RWPE2 (cell line): ENCODE measurements around the gene ST6GALNAC5.

Source experiments
- ATAC-seq: fragments of 200-7000 bp; cut with Tn5 transposase; 3 replicates; pipeline ENCODE4 v1.9.1; 2021; ENCODE audit warnings: low read depth
- DNase-seq: peaks from one replicate; pipeline ENCODE4 v3.0.0-alpha.2; 2020; ENCODE audit warnings: low spot score
- H3K27ac ChIP-seq: fragments of 450-650 bp; 2 replicates; pipeline ENCODE4 v1.5.1; 2017; ENCODE audit warnings: mild to moderate bottlenecking; ENCODE audit not compliant: poor library complexity, severe bottlenecking
- H3K27me3 ChIP-seq: fragments of 250-450 bp; sonication (Bioruptor Pico); 2 replicates; pipeline ENCODE4 v1.5.1; 2021; ENCODE audit warnings: mild to moderate bottlenecking, moderate library complexity; ENCODE audit not compliant: insufficient read depth, poor library complexity, severe bottlenecking
- H3K36me3 ChIP-seq: fragments of 250-450 bp; sonication (Bioruptor Pico); 2 replicates; pipeline ENCODE4 v1.5.1; 2020; ENCODE audit warnings: low read depth, mild to moderate bottlenecking, moderate library complexity
- H3K4me1 ChIP-seq: fragments of 250-450 bp; sonication (Bioruptor Pico); 2 replicates; pipeline ENCODE4 v1.5.1; 2021; ENCODE audit warnings: mild to moderate bottlenecking, moderate library complexity; ENCODE audit not compliant: insufficient read depth, poor library complexity, severe bottlenecking
- H3K4me3 ChIP-seq: fragments of 250-450 bp; sonication (Bioruptor Pico); 2 replicates; pipeline ENCODE4 v1.5.1; 2021; ENCODE audit warnings: mild to moderate bottlenecking, moderate library complexity; ENCODE audit not compliant: severe bottlenecking
- H3K9me3 ChIP-seq: fragments of 250-450 bp; sonication (Bioruptor Pico); 2 replicates; pipeline ENCODE4 v1.5.1; 2021; ENCODE audit warnings: mild to moderate bottlenecking, moderate library complexity; ENCODE audit not compliant: severe bottlenecking
- TF ChIP-seq, protein P1 (sequence below): fragments of 450-650 bp; IDR thresholded peaks from one replicate; pipeline ENCODE4 v1.5.1; 2017; ENCODE audit warnings: mild to moderate bottlenecking, moderate library complexity; ENCODE audit not compliant: poor library complexity, severe bottlenecking

ST6GALNAC5 gene

DNA sequence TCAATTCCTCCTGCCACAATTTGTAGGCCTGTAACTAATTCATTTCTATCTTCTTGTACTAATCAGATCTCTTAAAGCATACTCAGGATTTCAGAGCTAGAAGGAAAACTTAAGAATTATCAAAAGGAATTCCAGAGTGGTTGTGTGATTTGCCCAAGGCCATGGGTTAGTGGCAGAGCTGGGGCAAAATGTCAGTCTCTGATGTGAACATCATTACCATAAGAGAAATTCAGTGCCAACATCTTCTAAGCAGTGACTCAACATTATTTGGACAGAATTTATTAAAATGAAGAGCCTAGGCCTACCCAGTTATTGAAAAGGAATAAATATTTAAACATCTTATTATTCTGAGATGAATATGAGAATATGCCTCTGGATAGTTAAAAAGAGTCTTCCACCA is 14.5 kb downstream of the ST6GALNAC5 start:
- H3K36me3 ChIP-seq, result no peaks in the 10 kb centered on the region
- H3K27ac ChIP-seq, result no peak overlapping the region
- TF ChIP-seq, protein P1, sequence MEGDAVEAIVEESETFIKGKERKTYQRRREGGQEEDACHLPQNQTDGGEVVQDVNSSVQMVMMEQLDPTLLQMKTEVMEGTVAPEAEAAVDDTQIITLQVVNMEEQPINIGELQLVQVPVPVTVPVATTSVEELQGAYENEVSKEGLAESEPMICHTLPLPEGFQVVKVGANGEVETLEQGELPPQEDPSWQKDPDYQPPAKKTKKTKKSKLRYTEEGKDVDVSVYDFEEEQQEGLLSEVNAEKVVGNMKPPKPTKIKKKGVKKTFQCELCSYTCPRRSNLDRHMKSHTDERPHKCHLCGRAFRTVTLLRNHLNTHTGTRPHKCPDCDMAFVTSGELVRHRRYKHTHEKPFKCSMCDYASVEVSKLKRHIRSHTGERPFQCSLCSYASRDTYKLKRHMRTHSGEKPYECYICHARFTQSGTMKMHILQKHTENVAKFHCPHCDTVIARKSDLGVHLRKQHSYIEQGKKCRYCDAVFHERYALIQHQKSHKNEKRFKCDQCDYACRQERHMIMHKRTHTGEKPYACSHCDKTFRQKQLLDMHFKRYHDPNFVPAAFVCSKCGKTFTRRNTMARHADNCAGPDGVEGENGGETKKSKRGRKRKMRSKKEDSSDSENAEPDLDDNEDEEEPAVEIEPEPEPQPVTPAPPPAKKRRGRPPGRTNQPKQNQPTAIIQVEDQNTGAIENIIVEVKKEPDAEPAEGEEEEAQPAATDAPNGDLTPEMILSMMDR, result no peak
- H3K4me1 ChIP-seq, result no peaks in the 10 kb centered on the region
- ATAC-seq (no peak), DNase-seq (no peak)
- no peaks in the 10 kb centered on the region for H3K27me3 ChIP-seq
- no peaks in the 10 kb centered on the region for H3K9me3 ChIP-seq
- no peak overlapping the region for H3K4me3 ChIP-seq

DNA sequence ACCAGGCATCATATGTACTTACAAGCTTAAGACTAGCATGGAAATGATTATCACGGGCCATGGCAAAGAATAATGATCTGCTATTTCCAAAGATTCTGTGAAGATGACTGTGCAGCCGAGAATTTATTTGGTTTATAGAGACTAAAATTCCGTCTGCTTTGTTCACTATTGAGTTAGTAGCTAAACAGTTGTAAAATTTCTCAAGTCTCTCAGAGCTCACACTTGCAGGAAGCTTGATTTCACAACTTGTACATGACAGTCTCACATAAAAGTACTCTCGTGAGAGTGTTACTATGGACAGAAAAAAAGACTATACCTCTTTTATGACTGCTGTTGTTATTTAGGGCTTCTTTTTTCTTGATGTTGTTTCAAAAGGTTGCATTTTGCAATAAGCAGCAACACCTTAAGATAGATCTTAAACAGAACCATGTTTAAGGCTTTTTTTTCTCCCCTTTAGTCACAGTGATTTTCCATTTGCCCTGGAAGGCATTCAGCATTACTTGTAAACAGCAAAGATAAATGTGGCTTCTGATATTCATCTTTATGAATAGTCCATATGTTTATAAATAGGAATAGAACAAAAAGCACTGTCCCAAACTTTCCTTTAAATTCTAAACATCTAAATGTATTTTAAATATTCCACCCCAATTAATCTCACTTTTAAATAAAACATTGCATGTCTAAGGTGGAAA is 24.8 kb downstream of the ST6GALNAC5 start:
- H3K27me3 ChIP-seq, result no peaks in the 10 kb centered on the region
- H3K9me3 ChIP-seq, result no peaks in the 10 kb centered on the region
- H3K4me3 ChIP-seq, result no peak overlapping the region
- no peak overlapping the region for H3K27ac ChIP-seq
- TF ChIP-seq, protein P1, result no peak
- no peaks in the 10 kb centered on the region for H3K4me1 ChIP-seq
- ATAC-seq, result no peak
- no peak for DNase-seq
- no peaks in the 10 kb centered on the region for H3K36me3 ChIP-seq

DNA sequence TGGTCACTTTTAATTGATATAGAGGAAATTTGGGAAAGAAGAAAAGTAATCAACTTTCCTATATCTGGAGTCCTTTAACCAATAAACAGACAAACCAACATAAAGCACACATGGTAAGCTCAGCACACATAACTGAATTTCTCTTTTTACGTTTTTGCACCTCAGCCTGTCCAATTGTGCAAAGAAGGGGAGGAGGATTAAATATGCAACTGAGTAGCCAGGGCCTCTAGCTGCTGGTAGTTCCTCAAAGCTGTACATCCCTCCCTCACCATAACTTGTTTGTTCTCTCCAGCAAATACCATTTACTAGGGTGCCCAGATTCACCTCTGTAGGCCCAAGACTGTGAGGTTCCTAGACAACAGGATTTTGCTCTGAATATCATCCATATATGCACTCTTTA is 25.4 kb downstream of the ST6GALNAC5 start:
- no peak overlapping the region for H3K27ac ChIP-seq
- DNase-seq, result no peak
- TF ChIP-seq, protein P1, result no peak
- no peaks in the 10 kb centered on the region for H3K4me1 ChIP-seq
- no peak overlapping the region for H3K4me3 ChIP-seq
- no peaks in the 10 kb centered on the region for H3K9me3 ChIP-seq
- H3K36me3 ChIP-seq, result no peaks in the 10 kb centered on the region
- no peak for ATAC-seq
- H3K27me3 ChIP-seq, result no peaks in the 10 kb centered on the region

DNA sequence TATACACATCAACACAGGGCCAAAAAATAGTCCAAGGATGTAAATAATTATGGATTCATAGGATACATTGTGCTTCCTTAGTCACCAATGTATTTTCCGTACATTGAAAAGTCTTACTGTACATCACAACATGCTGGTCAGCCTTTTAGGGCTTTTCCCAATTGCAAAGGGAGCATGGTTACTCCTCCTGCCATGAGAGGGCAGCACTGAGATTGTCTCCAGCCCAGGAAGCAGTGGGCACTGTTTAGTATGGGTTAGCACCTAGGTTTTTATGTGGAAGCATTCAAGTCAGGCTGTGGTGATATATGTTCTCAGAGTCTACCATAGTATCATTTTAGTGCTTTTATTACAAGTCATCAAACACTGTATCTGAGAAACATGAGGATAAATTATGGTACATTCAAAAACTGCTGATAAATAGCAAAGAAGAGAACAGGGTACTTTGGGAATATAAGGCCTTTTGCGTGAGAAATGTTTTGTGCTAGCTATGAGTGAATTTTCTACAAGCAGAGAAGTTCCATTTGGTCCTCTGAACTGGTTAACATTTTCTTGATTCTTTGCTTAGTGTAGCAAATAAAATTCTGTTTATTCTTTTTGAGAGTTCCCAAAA is 34.0 kb downstream of the ST6GALNAC5 start:
- H3K4me1 ChIP-seq, result no peaks in the 10 kb centered on the region
- no peak overlapping the region for H3K27ac ChIP-seq
- no peaks in the 10 kb centered on the region for H3K36me3 ChIP-seq
- no peaks in the 10 kb centered on the region for H3K9me3 ChIP-seq
- DNase-seq, result no peak
- no peak overlapping the region for H3K4me3 ChIP-seq
- TF ChIP-seq, protein P1, result peak; percentile 89
- peak; percentile 89 for ATAC-seq
- no peaks in the 10 kb centered on the region for H3K27me3 ChIP-seq
